IMR-90 (cell line): Measurements from ENCODE around the gene GARIN3.

Experiments
- BHLHE40 ChIP-seq: fragments of 150-350 bp; IDR thresholded peaks from 2 replicates; pipeline ENCODE4 v1.6.1; 2016; ENCODE audit warnings: mild to moderate bottlenecking, low read depth, low read length
- POLR2A ChIP-seq: IDR thresholded peaks from 2 replicates; pipeline ENCODE4 v1.6.1; 2012; ENCODE audit warnings: mild to moderate bottlenecking, low read depth, low read length
- RAD21 ChIP-seq: IDR thresholded peaks from 2 replicates; pipeline ENCODE4 v1.6.1; 2012; ENCODE audit warnings: low read length, improper control_type of control experiment
- RCOR1 ChIP-seq: IDR thresholded peaks from 2 replicates; pipeline ENCODE4 v1.6.1; 2012; ENCODE audit warnings: mild to moderate bottlenecking, low read length, improper control_type of control experiment; ENCODE audit not compliant: insufficient replicate concordance
- TF ChIP-seq, protein P1 (sequence below): conservative IDR thresholded peaks from 2 replicates; pipeline ENCODE4 v1.5.1; 2012; ENCODE audit warnings: mild to moderate bottlenecking, low read depth, low read length, improper control_type of control experiment

DNA sequence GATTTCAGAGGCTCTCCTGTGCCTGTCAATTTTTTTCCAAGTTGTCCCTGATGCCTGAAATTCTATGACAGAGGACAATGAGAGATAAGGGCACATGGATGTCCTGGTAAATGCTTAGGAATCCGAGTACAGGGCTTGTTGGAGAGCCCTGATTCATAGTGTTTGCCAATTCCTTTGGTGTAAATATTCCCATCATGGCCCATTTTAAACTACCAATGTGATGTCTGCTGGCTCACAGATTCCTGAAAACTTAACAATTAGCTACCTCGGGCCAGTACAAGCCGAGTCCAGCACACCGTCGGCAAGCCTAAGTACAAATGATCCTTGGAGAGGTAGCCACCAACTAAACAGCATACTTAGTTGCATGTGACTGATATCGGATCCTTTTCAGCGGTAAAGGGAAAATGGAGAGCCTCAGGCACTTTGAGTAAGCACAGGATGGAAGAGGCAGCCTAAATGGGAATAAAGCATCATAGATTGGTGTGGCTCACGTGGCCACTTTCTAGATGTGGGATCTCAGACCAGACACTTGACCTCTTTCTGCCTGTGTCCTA lies 18.1 kb upstream of the GARIN3 start:
- no peak for TF ChIP-seq RCOR1
- TF ChIP-seq, protein P1, sequence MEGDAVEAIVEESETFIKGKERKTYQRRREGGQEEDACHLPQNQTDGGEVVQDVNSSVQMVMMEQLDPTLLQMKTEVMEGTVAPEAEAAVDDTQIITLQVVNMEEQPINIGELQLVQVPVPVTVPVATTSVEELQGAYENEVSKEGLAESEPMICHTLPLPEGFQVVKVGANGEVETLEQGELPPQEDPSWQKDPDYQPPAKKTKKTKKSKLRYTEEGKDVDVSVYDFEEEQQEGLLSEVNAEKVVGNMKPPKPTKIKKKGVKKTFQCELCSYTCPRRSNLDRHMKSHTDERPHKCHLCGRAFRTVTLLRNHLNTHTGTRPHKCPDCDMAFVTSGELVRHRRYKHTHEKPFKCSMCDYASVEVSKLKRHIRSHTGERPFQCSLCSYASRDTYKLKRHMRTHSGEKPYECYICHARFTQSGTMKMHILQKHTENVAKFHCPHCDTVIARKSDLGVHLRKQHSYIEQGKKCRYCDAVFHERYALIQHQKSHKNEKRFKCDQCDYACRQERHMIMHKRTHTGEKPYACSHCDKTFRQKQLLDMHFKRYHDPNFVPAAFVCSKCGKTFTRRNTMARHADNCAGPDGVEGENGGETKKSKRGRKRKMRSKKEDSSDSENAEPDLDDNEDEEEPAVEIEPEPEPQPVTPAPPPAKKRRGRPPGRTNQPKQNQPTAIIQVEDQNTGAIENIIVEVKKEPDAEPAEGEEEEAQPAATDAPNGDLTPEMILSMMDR = no peak
- no peak for TF ChIP-seq POLR2A
- no peak for TF ChIP-seq BHLHE40
- TF ChIP-seq RAD21 = no peak
